ENCODE data around the gene SLC43A3.

SLC43A3 gene

DNA sequence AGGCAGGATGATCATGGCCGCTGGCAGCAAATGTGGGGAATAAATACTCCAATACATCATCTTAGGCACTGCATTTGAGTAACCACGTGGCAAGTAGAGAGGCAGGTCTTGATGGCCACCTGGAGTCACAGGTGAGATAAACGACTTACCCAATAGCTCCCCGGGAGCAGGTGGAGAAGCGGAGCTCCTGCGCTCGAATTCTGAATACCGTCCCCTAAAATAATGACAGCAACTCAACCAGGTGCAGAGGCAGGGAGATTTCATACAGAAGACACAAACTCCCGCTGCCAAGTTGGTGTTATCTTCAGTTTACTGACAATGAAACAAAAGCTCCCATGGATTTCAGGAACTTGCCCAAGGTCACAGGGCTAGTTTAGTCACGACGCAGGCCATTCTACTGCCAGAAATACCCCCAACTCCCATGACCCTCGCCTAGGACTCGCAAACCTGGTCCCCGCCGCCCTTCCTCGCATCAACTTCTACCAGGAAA is 437 bp downstream of the SLC43A3 start:
- DNase-seq = no peak

DNA sequence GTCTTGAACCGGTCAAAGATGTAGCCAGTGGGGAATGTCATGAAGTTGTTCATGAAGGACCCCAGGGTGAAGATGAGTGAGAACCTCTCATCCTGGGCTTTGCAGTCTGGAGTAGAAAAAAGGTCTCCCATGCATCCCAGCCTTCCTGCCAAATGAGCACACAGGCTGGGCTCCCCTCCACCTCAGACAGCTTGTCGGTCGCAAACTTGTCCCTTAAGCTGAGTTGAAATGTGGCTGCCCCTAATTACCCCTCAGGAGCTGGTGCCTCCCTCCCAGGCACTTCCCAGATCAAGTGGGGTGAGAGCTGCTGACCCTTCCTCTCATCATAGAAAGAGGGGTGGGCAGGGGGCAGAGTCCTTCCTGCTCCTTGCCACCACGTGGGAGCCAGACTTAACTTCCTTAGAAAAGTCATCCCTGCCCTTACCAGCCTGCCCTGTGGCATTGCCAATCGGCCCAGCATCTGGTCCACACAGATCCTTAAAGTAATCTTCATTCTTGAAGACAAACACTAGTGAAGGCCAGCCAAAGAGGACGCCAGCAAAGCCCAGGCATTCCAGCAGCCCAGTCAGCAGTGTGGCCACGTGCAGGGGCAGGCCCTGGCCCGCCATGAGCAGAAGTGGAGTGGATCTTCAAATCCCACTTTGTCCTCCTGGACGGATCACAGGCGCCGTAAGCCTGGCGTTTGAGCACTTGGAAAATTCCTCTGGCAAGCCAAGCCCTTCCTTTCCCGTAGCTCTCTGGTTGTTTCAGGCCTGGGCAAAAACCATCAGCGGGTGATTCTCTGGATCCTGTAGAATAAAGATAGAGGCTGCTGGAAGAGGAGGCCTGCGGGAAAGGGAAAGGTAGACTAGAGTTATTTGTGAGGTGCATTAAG is 1.1 kb downstream of the SLC43A3 start:
- no peak for DNase-seq

DNA sequence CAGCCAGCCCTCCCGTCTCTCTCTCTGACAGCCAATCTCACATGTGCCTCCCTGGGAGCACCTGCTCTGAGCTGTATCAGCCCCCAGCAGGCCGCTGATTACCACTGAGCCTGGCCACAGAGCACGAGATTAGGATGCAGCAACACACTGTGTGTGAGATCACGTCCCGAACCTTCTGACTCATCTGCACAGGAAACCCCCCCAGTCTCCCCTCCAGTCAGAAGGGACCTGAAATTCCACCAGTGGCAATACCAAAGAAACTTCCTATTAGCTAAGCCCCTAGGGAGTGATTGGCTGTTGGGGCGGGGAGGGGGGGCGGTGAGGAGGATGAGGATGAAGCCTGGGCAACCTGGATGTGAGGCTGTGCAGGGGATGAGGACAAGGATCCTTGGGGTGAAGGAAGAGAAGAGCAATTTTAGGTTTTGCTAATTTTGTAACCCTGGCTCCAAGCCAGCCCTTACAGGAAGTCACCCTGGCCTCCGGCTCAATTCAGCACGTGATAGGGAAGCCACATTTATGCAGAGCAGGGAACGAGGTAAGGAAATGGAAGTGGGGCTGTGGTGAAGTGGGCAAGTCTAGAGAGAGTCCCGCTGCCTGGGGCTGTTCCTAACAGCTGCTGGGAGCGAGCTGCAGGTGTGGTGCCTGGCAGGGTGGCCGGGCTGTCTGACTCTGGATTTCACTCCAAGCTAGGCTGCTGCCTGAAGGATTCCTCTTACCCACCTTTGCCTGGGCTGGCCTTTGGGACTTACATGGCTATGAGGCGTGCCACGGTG is 1.9 kb downstream of the SLC43A3 start:
- no peak for DNase-seq

DNA sequence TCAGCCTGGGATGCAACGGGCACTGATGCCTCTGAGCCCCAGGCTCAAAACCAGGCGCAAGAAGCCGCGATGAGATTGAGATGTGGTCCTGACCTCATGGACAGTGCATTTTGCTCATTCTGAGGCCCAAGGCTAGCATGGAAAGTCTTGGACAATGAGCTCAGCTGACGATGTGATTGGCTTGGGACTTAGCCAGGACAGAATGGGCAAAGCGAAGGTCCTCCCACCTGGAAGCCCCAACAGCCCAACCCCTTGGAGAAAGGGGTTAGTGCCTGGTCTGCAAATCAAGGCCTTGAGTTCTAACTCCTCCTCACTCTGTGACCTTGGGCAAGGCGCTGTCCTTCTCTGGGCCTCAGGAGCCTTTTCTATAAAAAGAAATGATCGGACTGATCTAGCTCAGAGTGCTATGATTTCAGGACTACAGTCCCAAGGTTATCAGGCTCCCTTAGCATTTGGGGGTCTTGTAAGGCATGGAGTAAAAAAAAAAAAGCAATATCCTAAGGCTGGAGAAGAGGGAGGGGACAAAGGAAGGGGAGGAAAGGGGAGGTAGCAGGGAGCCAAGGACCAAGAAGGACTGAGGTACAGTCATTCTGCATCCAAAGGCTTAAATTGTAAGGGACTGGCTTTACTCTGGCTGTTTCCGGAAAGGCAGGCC is 2.7 kb downstream of the SLC43A3 start:
- DNase-seq = no peak

DNA sequence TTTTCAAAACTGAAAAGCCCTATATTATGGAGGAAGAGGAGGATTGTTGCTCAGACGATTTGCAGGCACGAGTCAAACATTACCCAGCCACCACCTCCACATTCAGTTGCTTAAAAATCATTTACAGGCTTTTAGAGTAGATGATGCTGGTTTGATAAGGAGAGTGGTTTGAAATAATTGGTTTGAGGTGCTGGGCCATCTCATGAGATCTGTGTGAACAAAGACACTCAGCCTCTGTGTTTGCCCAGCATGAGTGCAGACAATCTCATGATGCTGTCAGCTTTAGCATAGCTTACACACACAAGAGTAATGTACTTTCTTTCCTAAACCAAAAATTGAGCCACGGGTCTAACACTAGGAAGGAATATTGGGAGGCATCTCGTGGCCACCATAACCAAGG is 4.3 kb downstream of the SLC43A3 start:
- DNase-seq = no peak

DNA sequence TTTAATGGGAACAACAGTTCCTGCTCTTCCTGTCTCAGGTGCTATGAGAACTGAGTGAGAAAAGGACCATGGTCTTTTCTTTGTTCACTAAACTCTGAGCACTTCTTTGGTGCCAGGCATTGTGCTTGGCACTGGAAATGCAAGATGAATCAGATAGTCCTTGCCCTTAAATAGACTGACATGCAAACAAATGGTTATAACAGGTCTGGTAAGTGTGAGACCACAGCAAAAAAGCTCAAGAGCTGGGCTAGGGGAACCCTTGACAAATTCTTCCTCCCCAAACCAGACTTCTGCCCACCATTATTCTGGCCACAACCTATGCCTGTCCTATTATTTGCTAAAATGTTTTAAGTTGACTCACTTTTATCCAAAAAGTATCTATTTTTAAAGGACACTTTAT is 5.1 kb downstream of the SLC43A3 start:
- no peak for DNase-seq

DNA sequence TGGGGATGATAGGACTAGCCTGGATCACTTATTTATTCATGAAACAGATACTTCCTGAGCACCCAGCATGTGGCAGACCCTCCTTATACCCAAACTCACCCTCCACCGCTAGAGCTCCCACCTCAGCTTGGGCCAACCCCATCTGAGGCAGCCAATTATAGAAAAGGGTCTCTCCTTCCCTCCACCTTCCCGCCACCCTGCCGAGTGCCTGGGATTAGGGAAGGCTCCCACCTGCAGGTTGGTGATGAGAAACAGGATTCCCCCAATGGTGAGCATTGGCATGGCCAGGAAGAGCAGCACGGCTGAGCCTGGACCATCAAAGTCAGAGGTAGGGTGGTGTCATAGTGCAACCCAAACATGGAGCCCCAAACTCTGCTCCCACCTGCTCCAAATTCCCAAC is 5.9 kb downstream of the SLC43A3 start:
- DNase-seq = no peak

DNA sequence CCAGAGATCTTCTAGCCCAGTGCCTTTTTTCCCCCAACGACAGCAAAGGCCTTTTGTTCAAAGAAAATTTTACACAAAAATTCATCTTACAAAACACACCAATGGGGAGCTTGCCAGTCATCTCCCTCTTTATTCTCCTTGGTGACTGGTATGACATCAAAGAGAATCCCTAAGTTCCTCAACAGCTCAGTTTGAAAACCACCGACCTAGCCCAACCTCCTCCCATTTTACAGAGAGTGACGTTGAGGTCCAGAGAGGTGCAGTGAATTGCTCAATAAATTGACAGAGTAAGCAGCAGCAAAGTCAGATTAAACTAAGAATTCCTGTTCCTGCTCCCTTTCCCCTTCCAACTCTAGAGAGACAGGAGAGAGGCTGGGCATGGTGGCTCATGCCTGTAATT is 7.8 kb downstream of the SLC43A3 start:
- DNase-seq = no peak

DNA sequence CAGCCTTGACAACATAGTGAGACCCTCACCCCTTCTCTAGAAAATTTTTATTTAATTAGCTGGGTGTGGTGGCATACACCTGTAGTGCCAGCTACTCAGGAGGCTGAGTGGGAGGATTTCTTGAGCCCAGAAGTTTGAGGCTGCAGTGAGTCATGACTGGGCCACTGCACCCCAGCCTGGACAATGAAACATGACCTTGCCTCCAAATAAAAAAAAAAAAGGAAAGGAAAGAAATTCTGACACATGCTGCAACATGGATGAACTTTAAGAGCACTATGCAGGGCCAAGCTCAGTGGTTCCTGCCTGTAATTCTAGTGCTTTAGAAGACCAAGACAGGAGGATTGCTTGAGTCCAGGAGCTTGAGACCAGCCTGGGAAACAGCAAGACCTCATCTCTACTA is 8.8 kb downstream of the SLC43A3 start:
- DNase-seq = no peak

DNA sequence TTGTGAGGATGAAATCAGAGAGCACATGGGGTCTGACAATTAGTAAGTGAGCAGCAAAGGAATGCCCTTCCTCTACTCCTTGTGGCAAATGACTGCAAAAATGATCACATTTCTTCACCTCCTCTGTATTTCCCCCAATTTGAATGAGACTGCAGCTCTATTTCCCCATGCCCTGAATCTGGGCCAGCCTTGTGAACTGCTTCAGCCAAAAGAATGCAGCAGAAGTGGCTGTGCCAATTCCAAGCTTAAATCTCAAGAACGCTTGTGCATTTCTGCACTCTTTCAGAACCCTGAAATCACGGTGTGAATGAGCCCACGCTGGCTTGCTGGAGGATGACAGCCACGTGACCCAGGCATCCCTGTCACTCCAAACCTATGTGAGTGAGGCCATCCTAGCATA is 9.9 kb downstream of the SLC43A3 start:
- DNase-seq = no peak

DNA sequence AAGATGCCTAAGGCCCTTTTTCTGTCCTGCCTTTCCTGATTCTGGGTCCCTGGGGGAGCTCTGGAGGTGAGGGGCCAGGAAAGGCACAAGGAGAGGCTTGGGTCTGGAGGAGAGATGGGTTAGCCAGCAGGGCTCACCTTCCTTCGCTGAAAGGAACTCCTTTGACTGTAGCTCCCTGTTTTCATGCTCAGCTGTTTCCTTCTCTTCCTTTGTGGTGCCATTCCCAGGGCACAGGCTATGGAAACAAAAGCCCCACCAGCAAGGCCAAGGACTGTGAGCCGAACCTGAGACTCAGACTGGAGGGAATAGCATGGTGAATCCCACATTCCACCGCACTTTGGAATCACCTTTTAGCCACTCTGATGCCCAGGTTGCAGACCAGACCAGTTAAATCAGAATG is 10.5 kb downstream of the SLC43A3 start:
- DNase-seq = no peak

DNA sequence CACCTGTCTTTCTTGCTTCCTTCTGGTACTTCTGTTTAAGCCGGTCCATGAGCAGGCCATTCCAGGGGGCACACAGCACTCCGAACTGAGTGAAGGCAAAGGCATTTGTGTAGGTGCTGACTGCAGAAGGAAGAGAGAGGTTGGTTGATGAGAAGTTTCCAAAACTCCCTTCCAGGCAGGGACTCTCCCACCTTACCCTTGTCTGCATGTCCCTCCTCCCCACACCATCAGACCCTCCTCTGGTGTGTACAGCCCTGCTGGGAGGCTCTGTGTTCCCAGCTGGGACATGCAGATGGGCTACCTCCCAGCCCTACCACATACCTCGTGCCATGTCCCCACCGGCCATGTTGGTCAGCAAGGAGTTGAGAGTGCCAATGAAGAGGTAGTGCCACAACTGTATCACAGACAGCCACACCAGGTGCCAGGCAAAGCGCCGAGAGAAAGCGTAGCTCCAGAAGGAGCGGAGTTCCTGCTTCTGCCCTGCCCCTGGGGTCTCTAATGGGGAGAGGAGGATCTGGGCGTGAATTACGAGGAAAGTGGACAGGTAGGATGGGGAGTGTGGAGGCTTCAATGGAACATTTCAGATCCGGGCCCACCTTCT is 12.2 kb downstream of the SLC43A3 start:
- no peak for DNase-seq

DNA sequence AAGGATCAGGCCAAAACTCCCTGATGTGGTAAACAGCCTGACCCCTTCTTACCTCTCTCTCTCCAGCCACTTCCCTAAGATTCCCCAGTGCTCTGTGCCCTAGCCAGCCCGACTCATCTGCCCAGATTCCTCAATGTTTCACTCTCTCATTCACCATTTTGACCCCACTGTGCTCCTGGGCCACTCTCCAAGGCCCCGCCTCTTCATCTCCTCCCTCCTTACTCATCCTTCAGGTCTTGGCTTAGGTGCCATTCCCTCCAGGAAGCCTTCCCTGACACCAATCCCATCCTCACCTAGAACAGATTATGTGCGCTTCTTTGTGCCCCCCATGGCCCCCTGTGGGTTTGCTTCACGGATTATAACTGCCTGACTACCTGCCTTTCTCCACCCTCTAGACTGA is 13.2 kb downstream of the SLC43A3 start:
- no peak for DNase-seq

DNA sequence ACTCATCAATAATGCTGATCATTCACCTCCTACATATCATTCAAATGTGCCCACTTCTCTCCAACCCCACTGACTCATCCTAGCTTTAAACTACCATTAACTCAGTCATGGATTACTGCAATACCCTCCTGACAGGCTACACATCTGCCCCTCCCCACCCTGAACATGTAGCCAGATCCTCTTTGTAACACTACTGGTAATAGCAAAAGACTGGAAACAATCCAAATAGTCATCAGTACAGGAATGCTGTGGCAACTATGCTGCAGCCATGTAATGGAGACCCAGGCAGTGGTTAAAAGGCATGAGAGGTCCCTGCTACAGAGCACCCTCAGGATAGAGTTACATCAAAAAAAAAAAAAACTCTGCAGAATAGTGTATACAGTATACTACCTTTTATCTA is 16.6 kb downstream of the SLC43A3 start:
- DNase-seq = no peak

DNA sequence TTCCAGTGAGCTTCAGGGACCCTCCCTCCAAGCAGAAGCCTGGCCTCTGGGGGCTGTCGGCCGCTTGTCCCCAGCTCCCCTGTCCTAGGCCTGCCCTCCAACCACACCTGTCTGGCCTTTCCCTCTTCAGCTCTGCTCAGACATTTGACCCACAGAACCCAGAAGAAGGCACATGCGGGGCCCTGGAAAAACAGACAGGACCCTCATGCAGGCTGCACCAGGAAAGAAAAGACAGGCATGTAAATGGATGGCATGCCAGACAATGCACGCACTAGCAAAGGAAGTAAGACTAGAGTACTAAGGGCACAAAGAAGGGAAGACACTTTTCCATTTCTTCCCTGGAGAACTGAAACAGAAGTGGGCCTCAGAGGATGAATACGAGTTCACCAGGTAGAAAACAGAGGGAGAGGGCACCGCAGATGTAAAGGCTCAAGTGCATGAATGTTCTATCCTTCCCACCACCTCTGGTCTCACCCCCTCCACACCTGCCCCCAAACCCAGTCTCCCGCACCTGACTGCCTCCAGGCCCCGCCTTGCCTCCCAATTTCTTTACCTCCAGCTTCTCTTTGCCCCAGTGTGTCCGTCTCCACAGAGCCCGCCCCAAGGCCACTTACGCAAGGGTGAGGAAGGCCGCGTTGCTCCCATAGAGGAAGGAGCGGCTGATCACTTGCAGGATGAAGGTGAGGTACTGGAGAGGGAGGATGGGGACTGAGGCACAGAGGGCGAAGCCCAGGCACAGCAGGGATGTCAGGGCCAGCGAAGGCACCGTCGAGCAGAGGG is 17.4 kb downstream of the SLC43A3 start:
- DNase-seq = no peak

DNA sequence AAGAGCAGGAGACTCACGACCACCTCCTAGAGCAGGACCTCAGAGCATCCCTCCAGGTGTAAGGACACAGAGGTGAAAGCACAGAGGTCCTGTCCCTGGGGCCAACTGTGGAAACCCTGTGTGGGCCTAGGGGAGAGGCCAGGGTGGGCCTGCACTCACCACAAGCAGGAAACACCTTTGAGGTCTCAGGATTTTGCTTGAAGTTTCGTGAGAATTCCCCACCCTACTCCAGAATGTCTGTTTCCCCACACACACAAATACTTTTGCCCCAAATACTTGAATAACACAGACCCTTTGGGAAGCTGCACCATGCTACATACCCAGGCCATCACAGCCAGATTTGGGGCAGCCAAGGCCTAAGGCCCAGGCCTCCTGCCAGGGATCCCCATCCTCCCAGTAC is 18.1 kb downstream of the SLC43A3 start:
- DNase-seq = no peak

DNA sequence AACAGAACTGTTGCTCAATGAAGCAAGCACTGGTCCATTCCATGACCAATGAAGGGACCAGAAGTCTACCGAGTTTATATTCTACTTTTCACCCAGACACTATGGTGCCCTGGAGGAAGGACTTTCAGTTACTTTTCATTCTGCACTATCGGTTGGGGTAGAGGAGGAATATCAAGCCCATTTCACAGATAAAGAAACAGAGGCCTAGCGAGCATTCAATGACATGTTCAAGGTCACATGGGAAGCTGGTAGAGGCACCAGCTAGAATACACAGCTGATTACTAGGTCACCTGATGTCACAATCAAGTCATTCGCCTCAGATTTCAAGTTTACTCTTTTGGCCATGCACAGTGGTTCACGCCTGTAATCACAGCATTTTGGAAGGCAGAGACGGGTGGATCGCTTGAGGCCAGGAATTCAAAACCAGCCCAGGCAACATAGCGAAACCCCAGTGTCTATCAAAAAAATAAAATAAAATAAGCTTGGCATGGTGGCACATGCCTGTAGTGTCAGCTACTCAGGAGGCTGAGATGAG is 18.9 kb downstream of the SLC43A3 start:
- DNase-seq = no peak

DNA sequence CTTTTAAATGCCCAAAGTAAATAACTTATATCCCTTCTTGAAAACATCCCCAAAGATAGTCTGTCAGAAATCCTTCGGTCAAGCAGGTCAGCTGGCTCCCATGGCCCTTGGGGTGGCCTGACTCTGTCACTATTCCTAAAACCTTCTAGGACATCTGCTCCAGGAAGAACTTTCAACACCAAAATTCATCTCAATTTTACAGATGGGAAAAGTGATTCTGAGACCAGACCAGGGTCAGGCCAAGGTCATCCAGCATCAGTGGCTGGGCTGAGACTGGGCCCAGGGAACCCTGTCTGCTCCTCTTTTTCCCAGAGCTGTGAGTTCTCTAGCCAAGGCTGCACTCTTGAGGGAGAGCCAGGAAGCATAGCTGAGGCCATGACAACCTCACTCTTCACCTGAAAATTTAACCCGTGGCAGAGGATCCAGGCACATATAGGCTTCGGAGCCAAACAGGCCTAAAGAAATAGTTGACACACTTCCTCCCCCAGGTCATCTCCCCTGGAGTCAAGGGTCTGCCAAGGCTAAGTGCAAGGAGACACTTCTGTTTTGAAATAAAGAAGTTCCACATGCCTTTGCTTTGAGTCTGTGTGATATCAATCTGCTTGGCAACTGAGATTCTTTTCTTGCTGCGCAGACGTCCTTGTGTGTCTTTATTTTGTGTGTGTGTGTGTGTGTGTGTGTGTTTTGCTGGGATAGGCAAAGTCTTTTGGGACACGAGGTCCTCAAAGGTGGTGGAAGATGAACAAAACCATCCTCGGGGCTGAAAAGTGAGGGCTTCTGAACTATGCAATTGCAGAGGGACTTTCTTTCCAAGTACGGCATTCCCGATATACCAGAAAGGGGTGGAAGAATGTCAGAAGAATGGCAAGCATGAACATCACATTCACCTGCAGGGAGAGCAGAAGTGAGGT is 19.7 kb downstream of the SLC43A3 start:
- DNase-seq = no peak

DNA sequence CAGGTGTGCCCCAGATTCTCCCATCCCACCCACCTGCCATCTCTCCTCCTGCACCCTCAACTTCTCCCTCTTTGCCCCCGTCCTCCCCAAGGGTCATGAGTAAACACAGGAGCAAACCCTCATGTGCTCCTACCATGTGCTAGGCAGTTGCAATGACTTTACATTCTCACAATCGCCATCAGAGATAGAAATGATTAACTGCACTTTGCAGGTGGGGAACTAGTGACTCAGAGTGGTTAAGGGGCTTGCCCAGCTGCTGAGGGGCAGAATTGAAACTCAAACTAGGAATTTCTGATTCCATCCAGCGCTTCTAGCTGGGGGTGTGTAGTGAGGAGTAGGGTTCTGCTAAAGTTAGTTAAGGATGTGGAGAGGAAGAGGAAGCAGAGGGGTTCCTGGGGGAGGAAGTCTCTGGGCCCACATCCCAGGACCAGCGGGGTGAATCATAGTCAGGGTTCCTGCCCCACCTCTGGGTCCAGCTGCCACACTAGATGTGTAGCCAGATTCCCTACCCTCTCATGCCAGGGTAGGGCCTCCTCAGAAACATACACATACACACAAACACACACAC is 20.5 kb downstream of the SLC43A3 start:
- DNase-seq = no peak

DNA sequence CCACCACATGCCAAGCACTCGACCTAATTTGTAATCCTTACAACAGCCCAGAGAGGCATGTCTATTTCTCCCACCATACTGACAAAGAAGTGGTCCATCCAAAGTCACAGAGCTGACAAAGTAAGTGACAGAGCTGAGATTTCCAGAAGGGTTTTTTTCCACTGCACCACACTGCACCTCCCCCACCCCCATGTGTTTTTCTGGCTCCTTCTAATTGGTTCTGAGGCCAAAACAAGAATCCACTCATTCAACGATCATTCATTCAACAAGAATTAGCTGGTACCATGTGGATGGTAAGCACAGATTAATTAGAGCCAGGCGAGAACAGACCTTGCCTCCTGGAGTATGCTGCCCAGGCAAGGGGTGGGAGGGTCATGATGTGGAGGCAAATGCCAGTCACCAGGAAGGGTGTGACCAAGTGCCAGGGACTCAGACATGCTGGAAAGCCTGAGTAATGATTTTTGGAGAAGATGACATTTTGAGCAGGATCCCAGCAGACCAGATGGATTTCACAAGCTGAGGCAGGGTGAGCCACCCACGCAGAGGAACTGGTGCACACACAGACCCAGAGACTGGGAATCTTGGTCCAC is 21.6 kb downstream of the SLC43A3 start:
- DNase-seq = no peak

Data from NCI-H1694 (cell line).